ENCODE data around the gene PARD3B.

DNA sequence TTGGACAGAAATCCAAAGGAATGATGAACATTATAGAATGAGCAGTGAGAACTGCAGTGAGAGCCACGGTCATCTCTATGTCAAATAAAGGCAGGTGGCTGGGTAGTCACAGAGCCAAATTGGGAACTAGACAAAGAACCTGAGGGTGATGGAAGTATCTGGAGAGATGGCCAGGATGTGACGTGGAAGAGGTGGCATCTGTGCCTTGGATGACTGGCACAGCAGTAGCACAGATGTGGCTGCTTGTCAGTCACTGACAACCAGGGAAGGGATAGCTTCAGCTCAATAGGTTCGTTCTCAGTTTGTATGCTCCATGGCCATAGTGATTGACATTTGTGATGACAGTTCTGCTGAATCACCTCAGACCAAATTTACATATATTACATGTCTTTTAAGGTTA, 172.3 kb downstream of the PARD3B start:
- TF ChIP-seq, protein P1, sequence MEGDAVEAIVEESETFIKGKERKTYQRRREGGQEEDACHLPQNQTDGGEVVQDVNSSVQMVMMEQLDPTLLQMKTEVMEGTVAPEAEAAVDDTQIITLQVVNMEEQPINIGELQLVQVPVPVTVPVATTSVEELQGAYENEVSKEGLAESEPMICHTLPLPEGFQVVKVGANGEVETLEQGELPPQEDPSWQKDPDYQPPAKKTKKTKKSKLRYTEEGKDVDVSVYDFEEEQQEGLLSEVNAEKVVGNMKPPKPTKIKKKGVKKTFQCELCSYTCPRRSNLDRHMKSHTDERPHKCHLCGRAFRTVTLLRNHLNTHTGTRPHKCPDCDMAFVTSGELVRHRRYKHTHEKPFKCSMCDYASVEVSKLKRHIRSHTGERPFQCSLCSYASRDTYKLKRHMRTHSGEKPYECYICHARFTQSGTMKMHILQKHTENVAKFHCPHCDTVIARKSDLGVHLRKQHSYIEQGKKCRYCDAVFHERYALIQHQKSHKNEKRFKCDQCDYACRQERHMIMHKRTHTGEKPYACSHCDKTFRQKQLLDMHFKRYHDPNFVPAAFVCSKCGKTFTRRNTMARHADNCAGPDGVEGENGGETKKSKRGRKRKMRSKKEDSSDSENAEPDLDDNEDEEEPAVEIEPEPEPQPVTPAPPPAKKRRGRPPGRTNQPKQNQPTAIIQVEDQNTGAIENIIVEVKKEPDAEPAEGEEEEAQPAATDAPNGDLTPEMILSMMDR (IDR thresholded peaks at IDR 0.05) = no peak
- TF ChIP-seq POLR2A (IDR thresholded peaks at IDR 0.05) (no peak), EP300 (IDR thresholded peaks at IDR 0.05) (no peak), POLR2AphosphoS5 (IDR thresholded peaks at IDR 0.05) (no peak)

All from sigmoid colon (tissue), 4 donors.